ENCODE data around the gene RAPGEF4. TPM values are rescaled to one million over a fixed set of nuclear protein-coding genes. Genes with fewer than 3 reads are reported as not detected.

Gene RAPGEF4
- total RNA-seq, 1 experiment from 2014 or later, result 2.2 TPM

DNA sequence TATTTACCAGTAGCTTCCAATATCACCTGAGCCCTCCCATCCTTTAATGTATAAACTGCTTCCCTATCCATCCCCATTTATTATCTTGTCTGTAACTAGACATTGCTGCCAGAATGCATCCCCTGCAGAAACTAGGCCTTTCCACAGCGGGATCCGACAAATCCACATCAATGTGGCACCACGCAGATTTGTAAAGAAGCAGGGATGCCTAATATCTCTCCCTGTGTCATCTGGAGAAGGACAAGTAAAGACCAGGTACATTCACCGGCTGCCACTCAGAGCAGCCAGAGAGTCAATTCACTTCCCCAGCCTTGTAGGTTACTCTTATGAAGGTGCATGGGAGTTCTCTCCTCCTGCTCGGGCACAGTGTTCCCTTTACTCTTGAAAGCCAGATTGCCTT is 241.2 kb downstream of the RAPGEF4 start:
- POLR2A ChIA-PET, result no interaction called here
- no peaks in the 10 kb centered on the region for H3K9me3 Mint-ChIP-seq
- H3K27me3 Mint-ChIP-seq (ENCODE audit: low read depth), result no peaks in the 10 kb centered on the region
- H3K36me3 Mint-ChIP-seq, result no peaks in the 10 kb centered on the region
- no peak overlapping the region for H3K27ac Mint-ChIP-seq
- DNase-seq (ENCODE audit: low spot score) (no peak), ATAC-seq (no peak)
- CTCF ChIA-PET, result interaction anchor here (0.8 to 2.0 kb wide), 4 partner anchors 19 to 421 kb away, joined by 3 to 7 read pairs (median 3); no protein-coding TSS in a partner anchor
- TF ChIP-seq, protein P1, sequence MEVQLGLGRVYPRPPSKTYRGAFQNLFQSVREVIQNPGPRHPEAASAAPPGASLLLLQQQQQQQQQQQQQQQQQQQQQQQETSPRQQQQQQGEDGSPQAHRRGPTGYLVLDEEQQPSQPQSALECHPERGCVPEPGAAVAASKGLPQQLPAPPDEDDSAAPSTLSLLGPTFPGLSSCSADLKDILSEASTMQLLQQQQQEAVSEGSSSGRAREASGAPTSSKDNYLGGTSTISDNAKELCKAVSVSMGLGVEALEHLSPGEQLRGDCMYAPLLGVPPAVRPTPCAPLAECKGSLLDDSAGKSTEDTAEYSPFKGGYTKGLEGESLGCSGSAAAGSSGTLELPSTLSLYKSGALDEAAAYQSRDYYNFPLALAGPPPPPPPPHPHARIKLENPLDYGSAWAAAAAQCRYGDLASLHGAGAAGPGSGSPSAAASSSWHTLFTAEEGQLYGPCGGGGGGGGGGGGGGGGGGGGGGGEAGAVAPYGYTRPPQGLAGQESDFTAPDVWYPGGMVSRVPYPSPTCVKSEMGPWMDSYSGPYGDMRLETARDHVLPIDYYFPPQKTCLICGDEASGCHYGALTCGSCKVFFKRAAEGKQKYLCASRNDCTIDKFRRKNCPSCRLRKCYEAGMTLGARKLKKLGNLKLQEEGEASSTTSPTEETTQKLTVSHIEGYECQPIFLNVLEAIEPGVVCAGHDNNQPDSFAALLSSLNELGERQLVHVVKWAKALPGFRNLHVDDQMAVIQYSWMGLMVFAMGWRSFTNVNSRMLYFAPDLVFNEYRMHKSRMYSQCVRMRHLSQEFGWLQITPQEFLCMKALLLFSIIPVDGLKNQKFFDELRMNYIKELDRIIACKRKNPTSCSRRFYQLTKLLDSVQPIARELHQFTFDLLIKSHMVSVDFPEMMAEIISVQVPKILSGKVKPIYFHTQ (CRISPR knock-in tag; IDR thresholded peaks at IDR 0.05), result no peak
- TF ChIP-seq, protein P2, sequence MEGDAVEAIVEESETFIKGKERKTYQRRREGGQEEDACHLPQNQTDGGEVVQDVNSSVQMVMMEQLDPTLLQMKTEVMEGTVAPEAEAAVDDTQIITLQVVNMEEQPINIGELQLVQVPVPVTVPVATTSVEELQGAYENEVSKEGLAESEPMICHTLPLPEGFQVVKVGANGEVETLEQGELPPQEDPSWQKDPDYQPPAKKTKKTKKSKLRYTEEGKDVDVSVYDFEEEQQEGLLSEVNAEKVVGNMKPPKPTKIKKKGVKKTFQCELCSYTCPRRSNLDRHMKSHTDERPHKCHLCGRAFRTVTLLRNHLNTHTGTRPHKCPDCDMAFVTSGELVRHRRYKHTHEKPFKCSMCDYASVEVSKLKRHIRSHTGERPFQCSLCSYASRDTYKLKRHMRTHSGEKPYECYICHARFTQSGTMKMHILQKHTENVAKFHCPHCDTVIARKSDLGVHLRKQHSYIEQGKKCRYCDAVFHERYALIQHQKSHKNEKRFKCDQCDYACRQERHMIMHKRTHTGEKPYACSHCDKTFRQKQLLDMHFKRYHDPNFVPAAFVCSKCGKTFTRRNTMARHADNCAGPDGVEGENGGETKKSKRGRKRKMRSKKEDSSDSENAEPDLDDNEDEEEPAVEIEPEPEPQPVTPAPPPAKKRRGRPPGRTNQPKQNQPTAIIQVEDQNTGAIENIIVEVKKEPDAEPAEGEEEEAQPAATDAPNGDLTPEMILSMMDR (IDR thresholded peaks at IDR 0.05), result no peak
- TF ChIP-seq HMGA2 (CRISPR knock-in tag; IDR thresholded peaks at IDR 0.05), result no peak
- TF ChIP-seq, protein P3, sequence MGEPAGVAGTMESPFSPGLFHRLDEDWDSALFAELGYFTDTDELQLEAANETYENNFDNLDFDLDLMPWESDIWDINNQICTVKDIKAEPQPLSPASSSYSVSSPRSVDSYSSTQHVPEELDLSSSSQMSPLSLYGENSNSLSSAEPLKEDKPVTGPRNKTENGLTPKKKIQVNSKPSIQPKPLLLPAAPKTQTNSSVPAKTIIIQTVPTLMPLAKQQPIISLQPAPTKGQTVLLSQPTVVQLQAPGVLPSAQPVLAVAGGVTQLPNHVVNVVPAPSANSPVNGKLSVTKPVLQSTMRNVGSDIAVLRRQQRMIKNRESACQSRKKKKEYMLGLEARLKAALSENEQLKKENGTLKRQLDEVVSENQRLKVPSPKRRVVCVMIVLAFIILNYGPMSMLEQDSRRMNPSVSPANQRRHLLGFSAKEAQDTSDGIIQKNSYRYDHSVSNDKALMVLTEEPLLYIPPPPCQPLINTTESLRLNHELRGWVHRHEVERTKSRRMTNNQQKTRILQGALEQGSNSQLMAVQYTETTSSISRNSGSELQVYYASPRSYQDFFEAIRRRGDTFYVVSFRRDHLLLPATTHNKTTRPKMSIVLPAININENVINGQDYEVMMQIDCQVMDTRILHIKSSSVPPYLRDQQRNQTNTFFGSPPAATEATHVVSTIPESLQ (CRISPR knock-in tag; IDR thresholded peaks at IDR 0.05), result no peak
- TF ChIP-seq, protein P4, sequence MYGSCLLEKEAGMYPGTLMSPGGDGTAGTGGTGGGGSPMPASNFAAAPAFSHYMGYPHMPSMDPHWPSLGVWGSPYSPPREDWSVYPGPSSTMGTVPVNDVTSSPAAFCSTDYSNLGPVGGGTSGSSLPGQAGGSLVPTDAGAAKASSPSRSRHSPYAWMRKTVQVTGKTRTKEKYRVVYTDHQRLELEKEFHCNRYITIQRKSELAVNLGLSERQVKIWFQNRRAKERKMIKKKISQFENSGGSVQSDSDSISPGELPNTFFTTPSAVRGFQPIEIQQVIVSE (CRISPR knock-in tag; IDR thresholded peaks at IDR 0.05; ENCODE audit: borderline replicate concordance), result no peak
- no peak for TF ChIP-seq ZNF423 (CRISPR knock-in tag; IDR thresholded peaks at IDR 0.05)
- TF ChIP-seq NFATC4 (CRISPR knock-in tag; IDR thresholded peaks at IDR 0.05), result no peak
- no peak overlapping the region for H3K4me3 Mint-ChIP-seq
- peaks cover 10% of the 10 kb centered on the region for H3K4me1 Mint-ChIP-seq

DNA sequence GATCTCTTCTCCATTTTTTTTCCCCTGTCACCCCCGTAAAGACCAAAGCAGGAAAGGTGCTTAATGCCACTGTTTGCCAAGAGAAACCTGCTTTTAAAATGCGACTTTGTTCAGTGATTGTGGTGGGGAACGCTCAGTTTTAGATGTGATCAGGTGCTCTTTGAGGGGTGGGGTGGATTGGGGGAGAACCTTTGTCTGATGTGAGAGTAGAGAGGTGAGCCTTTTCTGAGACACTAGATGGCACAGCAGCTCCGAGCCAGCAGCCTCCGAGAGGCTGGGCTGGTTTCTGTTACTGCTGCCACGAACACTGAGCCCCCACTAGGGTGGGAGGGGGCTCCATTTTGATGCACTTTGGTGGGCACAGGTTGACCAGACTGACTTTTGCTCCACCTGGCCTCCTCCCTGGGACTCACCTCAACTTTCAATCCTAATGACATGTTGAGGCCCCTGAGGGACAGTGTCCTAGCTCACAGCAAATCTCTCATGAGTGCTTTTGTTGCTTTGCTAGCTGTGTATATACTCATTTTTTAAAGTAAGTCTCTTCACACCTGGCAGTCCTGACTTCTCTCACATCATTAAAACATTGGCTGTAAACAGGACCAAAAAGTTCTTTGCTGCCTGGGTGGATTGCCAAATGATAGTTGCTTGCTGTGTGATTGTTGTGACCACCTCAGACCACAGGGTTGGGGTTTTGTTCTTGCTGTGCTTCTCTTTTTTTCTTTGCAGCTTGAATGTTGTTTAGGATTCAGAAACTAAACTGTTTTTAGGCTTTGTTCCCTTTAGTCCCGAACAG is 241.8 kb downstream of the RAPGEF4 start:
- ATAC-seq, result peak; percentile 84
- Mint-ChIP-seq H3K4me1 (peaks cover 7% of the 10 kb centered on the region), H3K4me3 (no peak overlapping the region), H3K9me3 (no peaks in the 10 kb centered on the region), H3K36me3 (no peaks in the 10 kb centered on the region), H3K27me3 (ENCODE audit: low read depth) (no peaks in the 10 kb centered on the region), H3K27ac (no peak overlapping the region)
- CTCF ChIA-PET, result interaction anchor here (0.8 to 2.0 kb wide), 7 partner anchors 14 to 472 kb away, joined by 3 to 7 read pairs (median 3); no protein-coding TSS in a partner anchor
- DNase-seq (ENCODE audit: low spot score), result peak; percentile 32
- POLR2A ChIA-PET, result no interaction called here
- TF ChIP-seq ATF1 (CRISPR knock-in tag; IDR thresholded peaks at IDR 0.05), result no peak
- TF ChIP-seq ETV6 (CRISPR knock-in tag; IDR thresholded peaks at IDR 0.05), result no peak
- TF ChIP-seq, protein P5, sequence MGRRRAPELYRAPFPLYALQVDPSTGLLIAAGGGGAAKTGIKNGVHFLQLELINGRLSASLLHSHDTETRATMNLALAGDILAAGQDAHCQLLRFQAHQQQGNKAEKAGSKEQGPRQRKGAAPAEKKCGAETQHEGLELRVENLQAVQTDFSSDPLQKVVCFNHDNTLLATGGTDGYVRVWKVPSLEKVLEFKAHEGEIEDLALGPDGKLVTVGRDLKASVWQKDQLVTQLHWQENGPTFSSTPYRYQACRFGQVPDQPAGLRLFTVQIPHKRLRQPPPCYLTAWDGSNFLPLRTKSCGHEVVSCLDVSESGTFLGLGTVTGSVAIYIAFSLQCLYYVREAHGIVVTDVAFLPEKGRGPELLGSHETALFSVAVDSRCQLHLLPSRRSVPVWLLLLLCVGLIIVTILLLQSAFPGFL (CRISPR knock-in tag; IDR thresholded peaks at IDR 0.05; ENCODE audit: borderline replicate concordance), result no peak
- no peak for TF ChIP-seq RORB (CRISPR knock-in tag; IDR thresholded peaks at IDR 0.05)
- TF ChIP-seq, protein P6, sequence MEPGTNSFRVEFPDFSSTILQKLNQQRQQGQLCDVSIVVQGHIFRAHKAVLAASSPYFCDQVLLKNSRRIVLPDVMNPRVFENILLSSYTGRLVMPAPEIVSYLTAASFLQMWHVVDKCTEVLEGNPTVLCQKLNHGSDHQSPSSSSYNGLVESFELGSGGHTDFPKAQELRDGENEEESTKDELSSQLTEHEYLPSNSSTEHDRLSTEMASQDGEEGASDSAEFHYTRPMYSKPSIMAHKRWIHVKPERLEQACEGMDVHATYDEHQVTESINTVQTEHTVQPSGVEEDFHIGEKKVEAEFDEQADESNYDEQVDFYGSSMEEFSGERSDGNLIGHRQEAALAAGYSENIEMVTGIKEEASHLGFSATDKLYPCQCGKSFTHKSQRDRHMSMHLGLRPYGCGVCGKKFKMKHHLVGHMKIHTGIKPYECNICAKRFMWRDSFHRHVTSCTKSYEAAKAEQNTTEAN (CRISPR knock-in tag; IDR thresholded peaks at IDR 0.05), result no peak
- TF ChIP-seq ZNF671 (CRISPR knock-in tag; IDR thresholded peaks at IDR 0.05), result no peak
- TF ChIP-seq NFATC4 (CRISPR knock-in tag; IDR thresholded peaks at IDR 0.05), result no peak
- no peak for TF ChIP-seq OVOL2 (CRISPR knock-in tag; IDR thresholded peaks at IDR 0.05; ENCODE audit: borderline replicate concordance)
- no peak for TF ChIP-seq PRRX2 (CRISPR knock-in tag; IDR thresholded peaks at IDR 0.05)
- no peak for TF ChIP-seq FOXJ3 (CRISPR knock-in tag; IDR thresholded peaks at IDR 0.05; ENCODE audit: borderline replicate concordance)
- TF ChIP-seq SMAD3 (CRISPR knock-in tag; IDR thresholded peaks at IDR 0.05; ENCODE audit: borderline replicate concordance), result no peak
- TF ChIP-seq GRHL2 (CRISPR knock-in tag; IDR thresholded peaks at IDR 0.05; ENCODE audit: insufficient replicate concordance, severe bottlenecking), result no peak
- TF ChIP-seq, protein P7, sequence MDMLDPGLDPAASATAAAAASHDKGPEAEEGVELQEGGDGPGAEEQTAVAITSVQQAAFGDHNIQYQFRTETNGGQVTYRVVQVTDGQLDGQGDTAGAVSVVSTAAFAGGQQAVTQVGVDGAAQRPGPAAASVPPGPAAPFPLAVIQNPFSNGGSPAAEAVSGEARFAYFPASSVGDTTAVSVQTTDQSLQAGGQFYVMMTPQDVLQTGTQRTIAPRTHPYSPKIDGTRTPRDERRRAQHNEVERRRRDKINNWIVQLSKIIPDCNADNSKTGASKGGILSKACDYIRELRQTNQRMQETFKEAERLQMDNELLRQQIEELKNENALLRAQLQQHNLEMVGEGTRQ (CRISPR knock-in tag; IDR thresholded peaks at IDR 0.05), result no peak
